Measurements from ENCODE around the gene CELF5.
"Not testable (repeated sequence)": the region's sequence is repeated elsewhere in the genome, so short reads cannot be mapped to it uniquely, and the experiment has no call there.

GRCh38 chr19:3235604-3236003, 11.1 kb downstream of the CELF5 start:
- not testable (repeated sequence) for TF ChIP-seq CTCF (IDR thresholded peaks at IDR 0.05); ZFX (IDR thresholded peaks at IDR 0.05; ENCODE audit: borderline replicate concordance)

All from 22Rv1 (cell line).